ENCODE measurements around the gene SEMA3D. TPM values are rescaled to one million over a fixed set of nuclear protein-coding genes. Genes with fewer than 3 reads are reported as not detected.

SEMA3D gene
- total RNA-seq, 1 experiment from 2014 or later, result 1.4 TPM

- no peak for TF ChIP-seq REST (IDR thresholded peaks at IDR 0.05; ENCODE audit: low read depth)
Measured at GRCh38 chr7:85010306-85010705, 176.6 kb downstream of the SEMA3D start (continued).

GRCh38 chr7:85006754-85007153 lies 180.1 kb downstream of the SEMA3D start:
- H3K27me3 ChIP-seq (ENCODE audit: insufficient read depth, low read length), result no peaks in the 10 kb centered on the region
- H3K9me2 ChIP-seq (ENCODE audit: insufficient read depth), result no peaks in the 10 kb centered on the region
- H3K79me2 ChIP-seq (ENCODE audit: insufficient read depth, low read length), result no peaks in the 10 kb centered on the region
- H2AFZ ChIP-seq (ENCODE audit: low read depth, low read length, poor library complexity, severe bottlenecking), result no peak overlapping the region
- no peak overlapping the region for H3K4me3 ChIP-seq (replicated peaks in 1 of 2; ENCODE audit: low read depth in 1 of 2, low read length in 2 of 2)
- TF ChIP-seq ATF3 (IDR thresholded peaks at IDR 0.05) (no peak), SRF (IDR thresholded peaks at IDR 0.05; ENCODE audit: low read depth) (no peak), POLR2A (IDR thresholded peaks at IDR 0.05; ENCODE audit: borderline replicate concordance, extremely low read depth, insufficient read depth, insufficient read length) (no peak), CTCF (IDR thresholded peaks at IDR 0.05 in 2 of 3, conservative IDR thresholded peaks at IDR 0.05 in 1 of 3; ENCODE audit: borderline replicate concordance in 1 of 3, insufficient read depth in 1 of 3, low read depth in 2 of 3, low read length in 2 of 3) (no peak), REST (IDR thresholded peaks at IDR 0.05; ENCODE audit: low read depth) (no peak), ZFX (IDR thresholded peaks at IDR 0.05) (no peak), CEBPB (IDR thresholded peaks at IDR 0.05; ENCODE audit: low read depth) (no peak), EZH2phosphoT487 (IDR thresholded peaks at IDR 0.05; ENCODE audit: borderline replicate concordance) (no peak)
- no peaks in the 10 kb centered on the region for H3K36me3 ChIP-seq (ENCODE audit: control insufficient read depth in 1 of 2, insufficient read depth in 2 of 2, low read length in 2 of 2)
- DNase-seq (ENCODE audit: low read depth, low spot score), result no peak
- no peaks in the 10 kb centered on the region for H4K20me1 ChIP-seq (ENCODE audit: insufficient read depth)
- ChIA-PET CTCF (no interaction called here), RAD21 (ENCODE audit: low non-redundant PET in 1 of 2, low total read pairs in 2 of 2, uncharacterized antibody in 2 of 2, unreplicated experiment in 2 of 2) (no interaction called here), POLR2A (no interaction called here)
- no peaks in the 10 kb centered on the region for H3K9me3 ChIP-seq (ENCODE audit: control insufficient read depth in 1 of 2, insufficient read depth in 1 of 2, low read depth in 1 of 2, low read length in 2 of 2)
- no TSS peak for BruUV-seq (replicated peaks)
- H3K9ac ChIP-seq (ENCODE audit: low read length), result no peak overlapping the region
- ATAC-seq, result no peak
- no peak overlapping the region for H3K4me2 ChIP-seq (ENCODE audit: low read length)
- intact Hi-C loops (cut with micrococcal nuclease), result no loop called here
- no peaks in the 10 kb centered on the region for H3K4me1 ChIP-seq (ENCODE audit: control insufficient read depth in 1 of 2, insufficient read depth in 2 of 2, low read length in 2 of 2)
- H3K27ac ChIP-seq (ENCODE audit: low read depth, low read length), result no peak overlapping the region
